BE2C (cell line): ENCODE results near the gene SESN1.

Experiments used
- DNase-seq: peaks from one replicate; pipeline ENCODE4 v3.0.0-alpha.2; 2020
- H3K27me3 ChIP-seq: fragments of 250-450 bp; sonication (Bioruptor Pico); 2 replicates; pipeline ENCODE4 v1.5.1; 2020; ENCODE audit warnings: mild to moderate bottlenecking
- H3K36me3 ChIP-seq: fragments of 250-450 bp; sonication (Bioruptor Pico); 2 replicates; pipeline ENCODE4 v1.5.1; 2020; ENCODE audit warnings: mild to moderate bottlenecking
- H3K4me1 ChIP-seq: fragments of 250-450 bp; sonication (Bioruptor Pico); 2 replicates; pipeline ENCODE4 v1.5.1; 2020
- H3K4me3 ChIP-seq: 2 replicates; pipeline ENCODE4 v1.5.1; 2011; ENCODE audit warnings: low read depth, low read length
- H3K9me3 ChIP-seq: fragments of 250-450 bp; sonication (Bioruptor Pico); 2 replicates; pipeline ENCODE4 v1.5.1; 2020
- TF ChIP-seq, protein P1 (sequence below): IDR thresholded peaks from 2 replicates; pipeline ENCODE4 v1.5.1; 2012; ENCODE audit warnings: mild to moderate bottlenecking, low read depth, low read length

SESN1 gene

DNA sequence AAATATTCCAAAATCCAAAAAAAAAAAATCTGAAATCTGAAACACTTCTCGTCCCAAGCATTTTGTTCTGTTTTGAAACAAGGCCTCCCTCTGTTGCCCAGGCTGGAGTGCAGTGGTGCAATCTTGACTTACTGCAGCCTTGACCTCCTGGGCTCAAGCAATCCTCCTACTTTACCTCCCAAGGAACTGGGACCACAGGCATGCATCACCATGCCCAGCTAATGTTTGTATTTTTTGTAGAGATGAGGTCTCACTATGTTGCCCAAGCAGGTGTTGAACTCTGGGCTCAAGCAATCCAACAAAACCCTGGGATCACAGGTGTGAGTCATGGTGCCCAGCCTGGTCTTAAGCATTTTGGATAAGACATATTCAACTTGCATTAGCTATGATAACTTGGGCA, 13.6 kb downstream of the SESN1 start:
- Histone ChIP-seq H3K36me3 (no peaks in the 10 kb centered on the region; the same call in 1 of the 2 replicates), H3K27me3 (no peaks in the 10 kb centered on the region), H3K9me3 (no peaks in the 10 kb centered on the region), H3K4me1 (no peaks in the 10 kb centered on the region), H3K4me3 (no peak overlapping the region)
- DNase-seq: no peak
- TF ChIP-seq, protein P1, sequence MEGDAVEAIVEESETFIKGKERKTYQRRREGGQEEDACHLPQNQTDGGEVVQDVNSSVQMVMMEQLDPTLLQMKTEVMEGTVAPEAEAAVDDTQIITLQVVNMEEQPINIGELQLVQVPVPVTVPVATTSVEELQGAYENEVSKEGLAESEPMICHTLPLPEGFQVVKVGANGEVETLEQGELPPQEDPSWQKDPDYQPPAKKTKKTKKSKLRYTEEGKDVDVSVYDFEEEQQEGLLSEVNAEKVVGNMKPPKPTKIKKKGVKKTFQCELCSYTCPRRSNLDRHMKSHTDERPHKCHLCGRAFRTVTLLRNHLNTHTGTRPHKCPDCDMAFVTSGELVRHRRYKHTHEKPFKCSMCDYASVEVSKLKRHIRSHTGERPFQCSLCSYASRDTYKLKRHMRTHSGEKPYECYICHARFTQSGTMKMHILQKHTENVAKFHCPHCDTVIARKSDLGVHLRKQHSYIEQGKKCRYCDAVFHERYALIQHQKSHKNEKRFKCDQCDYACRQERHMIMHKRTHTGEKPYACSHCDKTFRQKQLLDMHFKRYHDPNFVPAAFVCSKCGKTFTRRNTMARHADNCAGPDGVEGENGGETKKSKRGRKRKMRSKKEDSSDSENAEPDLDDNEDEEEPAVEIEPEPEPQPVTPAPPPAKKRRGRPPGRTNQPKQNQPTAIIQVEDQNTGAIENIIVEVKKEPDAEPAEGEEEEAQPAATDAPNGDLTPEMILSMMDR: no peak

DNA sequence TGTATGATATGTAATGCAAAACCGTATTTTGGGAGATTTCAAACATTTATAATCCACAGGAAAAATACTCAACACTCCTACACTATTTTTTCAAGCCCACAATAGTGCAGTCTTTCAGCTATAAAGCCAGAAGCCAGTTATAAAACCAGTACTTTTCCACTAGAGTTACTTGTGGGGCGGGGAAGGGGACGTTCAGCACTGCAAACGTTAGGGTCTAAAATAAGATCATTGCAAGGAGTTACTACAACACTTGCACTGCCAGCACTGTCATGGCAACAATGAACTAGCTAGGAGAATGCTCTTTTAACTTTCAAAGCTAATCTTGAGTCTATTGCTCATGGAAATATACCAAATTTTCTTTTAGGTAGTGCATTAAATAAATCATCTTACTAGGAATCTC, 14.7 kb downstream of the SESN1 start:
- Histone ChIP-seq H3K4me3 (no peak overlapping the region), H3K36me3 (no peaks in the 10 kb centered on the region; the same call in 1 of the 2 replicates), H3K27me3 (no peaks in the 10 kb centered on the region), H3K4me1 (no peaks in the 10 kb centered on the region), H3K9me3 (no peaks in the 10 kb centered on the region)
- DNase-seq: no peak
- TF ChIP-seq, protein P1: no peak

DNA sequence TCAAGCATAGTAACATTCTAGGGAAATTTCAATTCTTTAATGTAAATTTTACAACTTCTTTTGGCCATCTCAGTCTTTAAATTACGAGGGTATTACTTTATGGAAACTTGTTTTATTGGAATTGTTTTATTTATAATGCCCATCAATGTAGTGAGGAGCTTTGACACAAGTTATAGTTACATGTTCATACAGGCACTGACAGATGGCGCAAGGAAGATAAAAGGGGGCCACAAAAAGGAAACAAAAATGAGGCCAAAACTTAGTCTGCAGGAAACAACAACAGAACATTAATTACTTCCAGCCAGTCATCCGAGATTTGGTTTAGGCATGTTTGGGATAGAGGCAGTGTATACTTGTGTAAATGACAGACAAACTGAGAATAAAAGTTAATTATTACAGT, 18.3 kb downstream of the SESN1 start:
- no peak for DNase-seq
- H3K9me3 ChIP-seq: no peaks in the 10 kb centered on the region
- TF ChIP-seq, protein P1: no peak
- H3K4me3 ChIP-seq: no peak overlapping the region
- peaks cover 3% of the 10 kb centered on the region; the same call in 1 of the 2 replicates for H3K4me1 ChIP-seq
- H3K36me3 ChIP-seq: no peaks in the 10 kb centered on the region
- no peaks in the 10 kb centered on the region for H3K27me3 ChIP-seq

DNA sequence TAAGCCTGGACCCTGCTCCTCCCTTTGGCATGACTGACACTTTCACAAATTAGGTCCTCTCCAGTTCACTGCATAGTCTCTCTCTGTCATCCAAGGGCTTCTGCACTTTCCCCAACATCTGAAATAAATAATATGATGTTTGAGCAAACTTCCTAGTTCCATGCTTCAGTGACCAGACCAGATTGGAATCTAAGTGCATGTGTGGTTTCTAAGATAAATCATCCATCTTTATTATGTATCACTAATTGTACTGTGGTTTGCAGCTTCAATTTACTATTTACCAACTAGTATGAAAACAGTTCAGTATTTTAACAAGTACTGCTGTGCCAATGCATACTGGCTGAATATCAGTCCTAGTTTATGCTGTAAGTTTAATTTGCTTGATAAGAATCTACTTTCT, 18.7 kb downstream of the SESN1 start:
- peaks cover 3% of the 10 kb centered on the region; the same call in 1 of the 2 replicates for H3K4me1 ChIP-seq
- no peak overlapping the region for H3K4me3 ChIP-seq
- TF ChIP-seq, protein P1: no peak
- no peaks in the 10 kb centered on the region for H3K9me3 ChIP-seq
- no peaks in the 10 kb centered on the region for H3K36me3 ChIP-seq
- no peaks in the 10 kb centered on the region for H3K27me3 ChIP-seq
- DNase-seq: no peak

DNA sequence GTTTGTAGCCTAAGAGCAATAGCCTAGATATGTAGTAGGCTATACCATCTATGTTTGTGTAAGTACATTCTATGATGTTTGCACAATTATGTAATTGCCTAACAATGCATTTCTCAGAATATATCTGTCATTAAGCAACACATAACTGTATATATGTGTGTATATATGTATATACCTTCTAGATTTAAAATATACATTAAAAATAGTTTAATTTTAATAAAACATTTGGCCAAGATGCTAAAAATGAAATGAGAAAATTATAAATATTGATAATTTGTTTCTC, 20.6 kb downstream of the SESN1 start:
- Histone ChIP-seq H3K27me3 (no peaks in the 10 kb centered on the region), H3K4me3 (no peak overlapping the region), H3K4me1 (peaks cover 3% of the 10 kb centered on the region; the same call in 1 of the 2 replicates), H3K9me3 (no peaks in the 10 kb centered on the region), H3K36me3 (no peaks in the 10 kb centered on the region)
- TF ChIP-seq, protein P1: no peak
- no peak for DNase-seq

DNA sequence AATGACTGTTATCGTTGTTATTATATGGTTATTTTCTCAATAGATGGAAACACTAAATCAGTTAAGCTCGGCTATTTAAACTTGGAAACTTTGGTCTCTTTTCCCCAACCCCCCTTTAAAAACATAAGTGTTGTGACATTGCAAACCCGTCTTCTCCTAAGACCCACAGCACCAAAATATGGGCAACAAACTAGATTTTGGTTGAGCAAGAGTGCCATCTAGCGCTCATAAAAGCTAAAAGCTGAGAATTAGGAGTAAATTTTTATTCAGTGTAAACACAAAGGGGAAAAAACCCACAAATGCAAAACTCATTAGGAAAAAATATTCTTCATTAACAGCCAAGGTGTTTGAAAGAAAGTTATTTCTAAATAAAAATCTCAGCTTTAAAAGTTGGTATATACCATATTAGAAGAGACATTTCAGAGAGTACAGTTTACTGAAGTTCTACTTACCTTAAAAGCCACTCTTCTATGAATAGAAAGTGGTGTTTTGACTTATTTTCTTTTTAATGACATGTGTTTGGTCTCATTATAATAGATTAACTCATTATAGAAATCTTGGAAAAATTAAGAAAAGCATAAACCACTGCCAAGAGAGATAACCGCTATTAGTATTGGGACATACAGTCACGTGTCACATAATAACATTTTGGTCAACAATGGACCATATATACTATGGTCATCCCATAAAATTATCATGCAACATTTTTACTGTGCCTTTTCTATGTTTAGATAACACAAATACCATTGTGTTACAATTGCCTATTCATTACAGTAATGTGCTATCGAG, 21.1 kb downstream of the SESN1 start:
- H3K9me3 ChIP-seq: no peaks in the 10 kb centered on the region
- H3K36me3 ChIP-seq: no peaks in the 10 kb centered on the region
- H3K4me1 ChIP-seq: peaks cover 3% of the 10 kb centered on the region; the same call in 1 of the 2 replicates
- peak; percentile 60 for DNase-seq
- H3K27me3 ChIP-seq: no peaks in the 10 kb centered on the region
- H3K4me3 ChIP-seq: no peak overlapping the region
- TF ChIP-seq, protein P1: peak; percentile 67
